ENCODE data around the gene TMEM132D. TPM values are rescaled to one million over a fixed set of nuclear protein-coding genes. Genes with fewer than 3 reads are reported as not detected.

TMEM132D gene
- total and polyA plus RNA-seq, 2 of the 8 experiments (the other 6 are each of a cell fraction or from before 2014, with no cell fraction given), result 3.5 to 10.1 TPM

GRCh38 chr12:129589503-129589902 lies 314.3 kb downstream of the TMEM132D start (continued):
- TF ChIP-seq, protein P1, sequence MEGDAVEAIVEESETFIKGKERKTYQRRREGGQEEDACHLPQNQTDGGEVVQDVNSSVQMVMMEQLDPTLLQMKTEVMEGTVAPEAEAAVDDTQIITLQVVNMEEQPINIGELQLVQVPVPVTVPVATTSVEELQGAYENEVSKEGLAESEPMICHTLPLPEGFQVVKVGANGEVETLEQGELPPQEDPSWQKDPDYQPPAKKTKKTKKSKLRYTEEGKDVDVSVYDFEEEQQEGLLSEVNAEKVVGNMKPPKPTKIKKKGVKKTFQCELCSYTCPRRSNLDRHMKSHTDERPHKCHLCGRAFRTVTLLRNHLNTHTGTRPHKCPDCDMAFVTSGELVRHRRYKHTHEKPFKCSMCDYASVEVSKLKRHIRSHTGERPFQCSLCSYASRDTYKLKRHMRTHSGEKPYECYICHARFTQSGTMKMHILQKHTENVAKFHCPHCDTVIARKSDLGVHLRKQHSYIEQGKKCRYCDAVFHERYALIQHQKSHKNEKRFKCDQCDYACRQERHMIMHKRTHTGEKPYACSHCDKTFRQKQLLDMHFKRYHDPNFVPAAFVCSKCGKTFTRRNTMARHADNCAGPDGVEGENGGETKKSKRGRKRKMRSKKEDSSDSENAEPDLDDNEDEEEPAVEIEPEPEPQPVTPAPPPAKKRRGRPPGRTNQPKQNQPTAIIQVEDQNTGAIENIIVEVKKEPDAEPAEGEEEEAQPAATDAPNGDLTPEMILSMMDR (IDR thresholded peaks at IDR 0.05; ENCODE audit: control extremely low read depth in 1 of 3, insufficient read depth in 1 of 3, low read depth in 1 of 3, low read length in 3 of 3), result no peak
- no peak for TF ChIP-seq TAF7 (optimal IDR thresholded peaks at IDR 0.05; ENCODE audit: borderline replicate concordance, low read depth, low read length)

All from H1 (cell line).